GM23338 (cell line): ENCODE results near the gene NAPB. TPM values are rescaled to one million over a fixed set of nuclear protein-coding genes. Genes with fewer than 3 reads are reported as not detected.

Experiments
- ATAC-seq: fragments of 200-7000 bp; cut with Tn5 transposase; 3 replicates; pipeline ENCODE4 v1.9.1; 2020
- DNase-seq: peaks from one replicate; pipeline ENCODE4 v3.0.0-alpha.2; 2015; ENCODE audit warnings: low spot score
- H2AFZ ChIP-seq: fragments of 200-600 bp; sonication (generic); 2 replicates; pipeline ENCODE4 v1.8.0; 2016; ENCODE audit warnings: antibody characterized with exemption, mild to moderate bottlenecking, moderate library complexity
- H3F3A ChIP-seq: fragments of 200-600 bp; sonication (generic); replicated peaks from 2 replicates; pipeline ENCODE4 v1.8.0; 2017; ENCODE audit warnings: antibody characterized with exemption, mixed run types, low read depth
- H3K27ac ChIP-seq: fragments of 200-600 bp; sonication (generic); 2 replicates; pipeline ENCODE4 v1.6.1; 2016; ENCODE audit warnings: low read depth
- H3K27me3 ChIP-seq: fragments of 200-600 bp; sonication (generic); 2 replicates; pipeline ENCODE4 v1.8.0; 2016; ENCODE audit warnings: mild to moderate bottlenecking, mixed run types, moderate library complexity; ENCODE audit not compliant: insufficient read depth
- H3K36me3 ChIP-seq: fragments of 200-600 bp; sonication (generic); 2 replicates; pipeline ENCODE4 v1.8.0; 2016; ENCODE audit warnings: mild to moderate bottlenecking; ENCODE audit not compliant: insufficient read depth
- H3K4me1 ChIP-seq: fragments of 200-600 bp; sonication (generic); 2 replicates; pipeline ENCODE4 v1.8.0; 2016; ENCODE audit warnings: mild to moderate bottlenecking, moderate library complexity; ENCODE audit not compliant: insufficient read depth
- H3K4me2 ChIP-seq: fragments of 200-600 bp; sonication (generic); 2 replicates; pipeline ENCODE4 v1.7.1; 2017; ENCODE audit warnings: mixed run types
- H3K4me3 ChIP-seq: fragments of 200-600 bp; sonication (generic); 2 replicates; pipeline ENCODE4 v1.6.1; 2016; ENCODE audit warnings: mixed run types
- H3K79me2 ChIP-seq: fragments of 200-600 bp; sonication (generic); replicated peaks from 2 replicates; pipeline ENCODE4 v1.8.0; 2017; ENCODE audit warnings: mild to moderate bottlenecking; ENCODE audit not compliant: insufficient read depth
- H3K9me2 ChIP-seq: fragments of 200-600 bp; sonication (generic); 2 replicates; pipeline ENCODE4 v1.8.0; 2017; ENCODE audit not compliant: insufficient read depth
- H4K20me1 ChIP-seq: fragments of 200-600 bp; sonication (generic); replicated peaks from 2 replicates; pipeline ENCODE4 v1.8.0; 2017; ENCODE audit warnings: mild to moderate bottlenecking; ENCODE audit not compliant: insufficient read depth
- H3K27ac Mint-ChIP-seq: 2 replicates; pipeline ENCODE4 v1.8.0; 2020; ENCODE audit warnings: inconsistent platforms, mild to moderate bottlenecking, moderate library complexity, mixed read lengths
- H3K27me3 Mint-ChIP-seq: 3 replicates; pipeline ENCODE4 v1.8.0; 2022; ENCODE audit warnings: low read depth, mild to moderate bottlenecking, moderate library complexity, mixed read lengths, inconsistent platforms; ENCODE audit not compliant: insufficient read depth, poor library complexity
- H3K36me3 Mint-ChIP-seq: 3 replicates; pipeline ENCODE4 v1.8.0; 2021; ENCODE audit warnings: low read depth, mild to moderate bottlenecking, inconsistent platforms, moderate library complexity, mixed read lengths
- H3K4me1 Mint-ChIP-seq: 3 replicates; pipeline ENCODE4 v1.8.0; 2020; ENCODE audit warnings: mild to moderate bottlenecking, inconsistent platforms, mixed read lengths
- H3K4me3 Mint-ChIP-seq: 3 replicates; pipeline ENCODE4 v1.8.0; 2021; ENCODE audit warnings: moderate library complexity, mild to moderate bottlenecking, inconsistent platforms, mixed read lengths
- H3K9me3 Mint-ChIP-seq: 3 replicates; pipeline ENCODE4 v1.8.0; 2020; ENCODE audit warnings: moderate library complexity, mild to moderate bottlenecking, inconsistent platforms, mixed read lengths
- CREB1 ChIP-seq: fragments of 250-450 bp; sonication (Bioruptor Pico); IDR thresholded peaks from 2 replicates; pipeline ENCODE4 v1.5.0; 2020; ENCODE audit warnings: low read depth, mild to moderate bottlenecking, moderate library complexity
- CTCF ChIP-seq, 2 experiments: fragments of 200-600 bp in 1 of 2; sonication (generic) in 1 of 2; conservative IDR thresholded peaks; 2 replicates each; pipeline versions ENCODE4 v1.5.1 to v1.6.1; 2016 to 2017; ENCODE audit warnings: antibody characterized with exemption in 2 of 2, low read depth in 2 of 2, mild to moderate bottlenecking in 2 of 2, moderate library complexity in 1 of 2
- ETS1 ChIP-seq: IDR thresholded peaks from 2 replicates; pipeline ENCODE4 v1.6.1; 2016; ENCODE audit warnings: antibody characterized with exemption
- EZH2 ChIP-seq: fragments of 200-600 bp; sonication (generic); IDR thresholded peaks from one replicate; pipeline ENCODE4 v1.8.0; 2017; ENCODE audit warnings: antibody characterized with exemption, mild to moderate bottlenecking, low read depth; ENCODE audit not compliant: unreplicated experiment
- EZH2phosphoT487 ChIP-seq: fragments of 200-600 bp; sonication (generic); IDR thresholded peaks from one replicate; pipeline ENCODE4 v1.8.1; 2018; ENCODE audit warnings: antibody characterized with exemption; ENCODE audit not compliant: unreplicated experiment
- JUNB ChIP-seq: IDR thresholded peaks from one replicate; pipeline ENCODE4 v1.6.1; 2016; ENCODE audit warnings: antibody characterized with exemption; ENCODE audit not compliant: unreplicated experiment
- NANOG ChIP-seq: IDR thresholded peaks from 2 replicates; pipeline ENCODE4 v1.6.1; 2016; ENCODE audit warnings: antibody characterized with exemption, borderline replicate concordance
- POLR2AphosphoS5 ChIP-seq: IDR thresholded peaks from 2 replicates; pipeline ENCODE4 v1.6.1; 2016; ENCODE audit warnings: antibody characterized with exemption, low read depth
- REST ChIP-seq: IDR thresholded peaks from one replicate; pipeline ENCODE4 v1.6.1; 2018; ENCODE audit warnings: antibody characterized with exemption; ENCODE audit not compliant: unreplicated experiment
- STAT1 ChIP-seq: IDR thresholded peaks from one replicate; pipeline ENCODE4 v1.6.1; 2016; ENCODE audit warnings: antibody characterized with exemption; ENCODE audit not compliant: unreplicated experiment
- ZNF114 ChIP-seq: fragments of 250-450 bp; sonication (Bioruptor Pico); IDR thresholded peaks from 2 replicates; pipeline ENCODE4 v1.5.0; 2020; ENCODE audit warnings: mild to moderate bottlenecking, moderate library complexity
- ZNF331 ChIP-seq: fragments of 250-450 bp; sonication (Bioruptor Pico); IDR thresholded peaks from 2 replicates; pipeline ENCODE4 v1.5.0; 2020; ENCODE audit warnings: low read depth, mild to moderate bottlenecking, moderate library complexity
- ZNF462 ChIP-seq: fragments of 250-450 bp; sonication (Bioruptor Pico); IDR thresholded peaks from 2 replicates; pipeline ENCODE4 v1.5.0; 2020; ENCODE audit warnings: mild to moderate bottlenecking, moderate library complexity
- polyA plus RNA-seq: library from polyadenylated mRNA; unstranded; fragments of >200 nt; fragmentation: Nextera tagmentation; extraction: Ambion mirVana; gene quantifications from 2 replicates; pipeline ENCODE4 v1.2.1, GENCODE V29; 2016
- total RNA-seq: library from RNA; depleted of rRNA; stranded (reverse); fragments of >200 nt; shearing (Covaris generic); gene quantifications from 2 replicates; pipeline ENCODE4 v1.2.3, GENCODE V29; 2014

Gene NAPB
- total and polyA plus RNA-seq, 2 experiments from 2014 or later, result 7.3 to 18.1 TPM

GRCh38 chr20:23413862-23414422 is 7.3 kb downstream of the NAPB start:
- peaks cover 15% of the 10 kb centered on the region; the same call in 2 of the 3 replicates for H3K4me1 Mint-ChIP-seq
- Histone ChIP-seq H3K9me2 (no peaks in the 10 kb centered on the region), H3F3A (no peaks in the 10 kb centered on the region), H3K27me3 (no peaks in the 10 kb centered on the region), H3K4me2 (no peak overlapping the region), H2AFZ (no peak overlapping the region), H3K36me3 (no peaks in the 10 kb centered on the region), H4K20me1 (peaks cover 53% of the 10 kb centered on the region), H3K4me1 (peaks cover 17% of the 10 kb centered on the region), H3K79me2 (peaks cover 100% of the 10 kb centered on the region), H3K4me3 (no peak overlapping the region), H3K27ac (no peak overlapping the region)
- H3K27me3 Mint-ChIP-seq, result no peaks in the 10 kb centered on the region
- no peak for ATAC-seq
- H3K36me3 Mint-ChIP-seq, result no peaks in the 10 kb centered on the region
- TF ChIP-seq JUNB (no peak), ZNF331 (CRISPR knock-in tag) (no peak), CREB1 (no peak), CTCF (conservative IDR thresholded peaks at IDR 0.05; ENCODE audit: low read depth in 2 of 2) (no peak), ETS1 (no peak), ZNF462 (CRISPR knock-in tag) (no peak), EZH2 (no peak), STAT1 (no peak), NANOG (no peak), REST (no peak), EZH2phosphoT487 (no peak), ZNF114 (no peak), POLR2AphosphoS5 (no peak)
- no peak overlapping the region for H3K4me3 Mint-ChIP-seq
- no peak overlapping the region for H3K27ac Mint-ChIP-seq
- no peak for DNase-seq
- no peaks in the 10 kb centered on the region for H3K9me3 Mint-ChIP-seq
